ENCODE results near the gene LRP11. TPM values are rescaled to one million over a fixed set of nuclear protein-coding genes. Genes with fewer than 3 reads are reported as not detected.
"Not testable (repeated sequence)": the region's sequence is repeated elsewhere in the genome, so short reads cannot be mapped to it uniquely, and the experiment has no call there.

The LRP11 gene
- total RNA-seq, 4 donors from 2014 or later: 14.1 to 41.8 (median 31.7) TPM

- TF ChIP-seq CTCF (IDR thresholded peaks at IDR 0.05) (no peak), EP300 (IDR thresholded peaks at IDR 0.05) (no peak), POLR2A (IDR thresholded peaks at IDR 0.05) (no peak)
- no peaks in the 10 kb centered on the region for H3K9me3 ChIP-seq
- DNase-seq (ENCODE audit: low spot score in 2 of 2): no peak
Observed at GRCh38 chr6:149846321-149846720, 17.8 kb downstream of the LRP11 start.

GRCh38 chr6:149845549-149845948 lies 18.6 kb downstream of the LRP11 start:
- H3K27me3 ChIP-seq: no peaks in the 10 kb centered on the region
- H3K27ac ChIP-seq: no peak overlapping the region
- H3K9me3 ChIP-seq: no peaks in the 10 kb centered on the region
- no peak overlapping the region for H3K4me3 ChIP-seq
- TF ChIP-seq EP300 (IDR thresholded peaks at IDR 0.05) (no peak), POLR2A (IDR thresholded peaks at IDR 0.05) (no peak), CTCF (IDR thresholded peaks at IDR 0.05) (no peak)
- WGBS, 2 donors: 73 to 92% methylated on average over 3 of the region's 3 CpGs
- H3K36me3 ChIP-seq: peaks cover 0 to 30% (median 0%) of the 10 kb centered on the region in 3 donors
- DNase-seq (ENCODE audit: low spot score in 2 of 2): no peak
- peaks cover 0 to 12% (median 5%) of the 10 kb centered on the region in 4 donors for H3K4me1 ChIP-seq

More at GRCh38 chr6:149846321-149846720, 17.8 kb downstream of the LRP11 start:
- H3K4me3 ChIP-seq: no peak overlapping the region
- H3K27me3 ChIP-seq: no peaks in the 10 kb centered on the region
- H3K4me1 ChIP-seq: peaks cover 0 to 12% (median 5%) of the 10 kb centered on the region in 4 donors
- WGBS, 2 donors: 70 to 78% methylated on average over 7 of the region's 7 CpGs
- H3K27ac ChIP-seq: no peak overlapping the region
- peaks cover 0 to 35% (median 0%) of the 10 kb centered on the region in 3 donors for H3K36me3 ChIP-seq

- Histone ChIP-seq H3K4me3 (no peak overlapping the region), H3K27me3 (no peaks in the 10 kb centered on the region), H3K36me3 (peaks cover 0 to 21% (median 0%) of the 10 kb centered on the region in 3 donors), H3K4me1 (peaks cover 0 to 12% (median 5%) of the 10 kb centered on the region in 4 donors), H3K9me3 (no peaks in the 10 kb centered on the region), H3K27ac (no peak overlapping the region)
- WGBS, 2 donors: 91 to 93% methylated on average over 2 of the region's 2 CpGs
- DNase-seq (ENCODE audit: low spot score in 2 of 2): no peak
- TF ChIP-seq EP300 (IDR thresholded peaks at IDR 0.05) (no peak), CTCF (IDR thresholded peaks at IDR 0.05) (no peak), POLR2A (IDR thresholded peaks at IDR 0.05) (no peak)
Observed at GRCh38 chr6:149844480-149844879, 19.7 kb downstream of the LRP11 start.

- H3K9me3 ChIP-seq; H3K27ac ChIP-seq; H3K27me3 ChIP-seq; DNase-seq (ENCODE audit: low spot score in 2 of 2); H3K4me3 ChIP-seq: not testable (repeated sequence)
- 78 to 85% methylated on average over 4 of the region's 4 CpGs for WGBS, 2 donors
- Histone ChIP-seq H3K36me3 (peaks cover 0 to 19% (median 0%) of the 10 kb centered on the region in 3 donors), H3K4me1 (peaks cover 0 to 12% (median 5%) of the 10 kb centered on the region in 4 donors)
Observed at GRCh38 chr6:149844036-149844435, 20.1 kb downstream of the LRP11 start.

GRCh38 chr6:149843051-149843633 lies 21.0 kb downstream of the LRP11 start:
- TF ChIP-seq CTCF (IDR thresholded peaks at IDR 0.05) (no peak), POLR2A (IDR thresholded peaks at IDR 0.05) (no peak), EP300 (IDR thresholded peaks at IDR 0.05) (no peak)
- Histone ChIP-seq H3K27me3 (no peaks in the 10 kb centered on the region), H3K4me3 (no peak overlapping the region), H3K9me3 (no peaks in the 10 kb centered on the region), H3K36me3 (peaks cover 0 to 19% (median 0%) of the 10 kb centered on the region in 3 donors), H3K27ac (no peak overlapping the region), H3K4me1 (peaks cover 0 to 12% (median 5%) of the 10 kb centered on the region in 4 donors)
- DNase-seq (ENCODE audit: low spot score in 2 of 2): no peak
- 86 to 98% methylated on average over 10 of the region's 10 CpGs for WGBS, 2 donors
